Common myeloid progenitor, CD34-positive (primary cell): ENCODE measurements around the gene DOCK10.
A peak's percentile ranks its signal among the peaks of the same experiment; 100 is the strongest.

Experiments
- CTCF ChIA-PET: fragments of 350-600 bp; sonication (Branson Sonifier 250); formaldehyde crosslinking; loops from one replicate; lab custom pipeline; 2021; ENCODE audit warnings: antibody characterized with exemption; lab: Charles Lee
- POLR2A ChIA-PET: fragments of 350-600 bp; sonication (Branson Sonifier 250); formaldehyde crosslinking; loops from one replicate; lab custom pipeline; 2021; ENCODE audit warnings: antibody characterized with exemption; lab: Charles Lee
- DNase-seq, 3 donors: peaks; one replicate each; pipeline versions ENCODE4 v3.0.0 to v3.0.0-alpha.2; 2013
- H3K27ac ChIP-seq, 2 experiments: 1 replicate in 1 of 2; 2 replicates in 1 of 2; pipeline ENCODE4 v1.7.0; 2013; ENCODE audit warnings: inconsistent platforms in 2 of 2, low read length in 2 of 2, mild to moderate bottlenecking in 2 of 2, low read depth in 1 of 2, moderate library complexity in 1 of 2; ENCODE audit not compliant: severe bottlenecking in 2 of 2, insufficient read depth in 1 of 2, poor library complexity in 1 of 2
- H3K27me3 ChIP-seq, 5 experiments: replicated peaks in 2 of 5; 1 replicate in 3 of 5; 2 replicates in 2 of 5; pipeline versions ENCODE4 v1.6.1 to v1.7.0; 2013; ENCODE audit warnings: low read length in 4 of 5, mild to moderate bottlenecking in 2 of 5, moderate library complexity in 2 of 5, inconsistent platforms in 1 of 5; ENCODE audit not compliant: insufficient read depth in 5 of 5, control insufficient read depth in 4 of 5
- H3K36me3 ChIP-seq, 4 experiments: 1 replicate in 2 of 4; 2 replicates in 2 of 4; pipeline versions ENCODE4 v1.6.1 to v1.7.0; 2013; ENCODE audit warnings: low read length in 3 of 4, control low read depth in 1 of 4, mild to moderate bottlenecking in 1 of 4; ENCODE audit not compliant: control insufficient read depth in 4 of 4, insufficient read depth in 4 of 4
- H3K4me1 ChIP-seq, 4 experiments: 1 replicate in 3 of 4; 2 replicates in 1 of 4; pipeline versions ENCODE4 v1.6.1 to v1.7.1; 2013; ENCODE audit warnings: low read length in 3 of 4, mild to moderate bottlenecking in 3 of 4, control low read depth in 1 of 4, inconsistent platforms in 1 of 4, moderate library complexity in 1 of 4; ENCODE audit not compliant: control insufficient read depth in 4 of 4, insufficient read depth in 4 of 4; ENCODE audit errors: control extremely low read depth in 1 of 4
- H3K4me3 ChIP-seq, 7 experiments: 1 replicate in 4 of 7; 2 replicates in 3 of 7; pipeline versions ENCODE4 v1.5.1 to v1.7.0; 2013; ENCODE audit warnings: mild to moderate bottlenecking in 7 of 7, low read length in 6 of 7, moderate library complexity in 6 of 7, inconsistent platforms in 2 of 7, low read depth in 2 of 7, control low read depth in 1 of 7; ENCODE audit not compliant: insufficient read depth in 4 of 7, control insufficient read depth in 1 of 7; ENCODE audit errors: extremely low read depth in 1 of 7
- H3K9me3 ChIP-seq, 5 experiments: 1 replicate in 4 of 5; 2 replicates in 1 of 5; pipeline versions ENCODE4 v1.6.1 to v1.7.1; 2013; ENCODE audit warnings: low read length in 4 of 5, mild to moderate bottlenecking in 2 of 5, inconsistent platforms in 1 of 5, low read depth in 1 of 5, moderate library complexity in 1 of 5; ENCODE audit not compliant: control insufficient read depth in 4 of 5, insufficient read depth in 2 of 5; ENCODE audit errors: control extremely low read depth in 1 of 5
- WGBS: methylation state at CpG from one replicate; pipeline ENCODE4 v1.1.5; 2013; ENCODE audit not compliant: insufficient coverage; 5-methylcytosine and 5-hydroxymethylcytosine counted together

DOCK10 gene

DNA sequence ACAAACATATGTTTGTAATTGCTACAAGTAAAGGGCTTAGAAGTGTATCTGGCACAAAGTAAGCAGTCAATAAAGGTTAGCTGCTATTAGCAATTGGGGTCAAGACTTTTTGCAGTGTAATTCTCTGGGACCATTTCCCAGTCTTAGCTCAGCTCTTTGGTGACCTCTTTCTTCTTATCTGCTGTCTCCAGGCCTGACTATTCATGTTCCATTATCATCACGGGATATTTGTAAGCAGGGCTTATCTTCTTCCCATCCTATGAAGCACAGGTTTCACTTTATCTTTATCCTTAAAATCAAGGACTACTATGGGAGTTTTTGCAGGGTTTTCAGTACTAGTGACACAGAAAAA, 131.7 kb downstream of the DOCK10 start:
- no peak overlapping the region for H3K4me3 ChIP-seq
- ChIA-PET CTCF (interaction anchor here (1.0 to 3.0 kb wide), 7 partner anchors 10 to 129 kb away, joined by 3 to 17 read pairs (median 4); no protein-coding TSS in a partner anchor), POLR2A (no interaction called here)
- H3K4me1 ChIP-seq: peaks cover 5 to 13% (median 10%) of the 10 kb centered on the region in 4 experiments
- no peaks in the 10 kb centered on the region for H3K9me3 ChIP-seq
- no CpG with 5 or more reads among the region's 1 CpG for WGBS
- no peak for DNase-seq
- H3K27me3 ChIP-seq: no peaks in the 10 kb centered on the region
- H3K36me3 ChIP-seq: peaks cover under 1 to 5% (median 2%) of the 10 kb centered on the region in 4 experiments
- H3K27ac ChIP-seq: peak overlapping the region in 1 of 2 experiments; percentile 11

DNA sequence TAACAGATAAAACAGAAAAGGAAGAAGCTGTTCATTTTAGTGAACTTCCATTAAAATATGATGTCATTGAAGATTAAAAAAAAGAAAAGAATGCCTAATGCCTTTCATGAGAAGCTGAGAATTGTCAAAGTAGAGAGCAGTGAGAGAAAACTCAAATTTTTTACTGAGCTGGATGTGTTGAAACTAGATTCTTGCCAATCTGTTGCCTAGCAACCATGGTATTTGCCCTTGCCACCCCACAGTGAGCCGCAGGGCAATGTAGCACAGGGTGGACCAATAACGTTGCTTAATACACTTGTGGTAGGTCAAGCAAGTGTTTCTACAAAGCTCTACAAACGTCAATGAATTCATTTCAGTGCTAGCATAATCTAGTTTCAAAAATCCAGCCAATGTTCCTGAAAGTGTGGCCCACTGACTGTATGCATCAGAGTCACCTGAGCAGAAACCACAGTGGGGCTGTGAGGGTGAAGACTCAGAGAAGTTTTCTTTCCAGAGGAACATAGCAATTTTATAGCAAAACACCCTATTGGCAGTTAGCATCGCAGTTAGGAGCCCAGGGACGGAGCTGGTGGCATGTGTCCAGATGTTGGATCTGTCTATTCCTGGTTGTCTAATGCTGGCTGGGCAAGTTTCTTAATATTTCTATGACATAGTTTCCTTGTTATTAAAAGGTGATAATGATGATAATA, 132.2 kb downstream of the DOCK10 start:
- peaks cover 0 to 6% (median 2%) of the 10 kb centered on the region in 4 experiments for H3K36me3 ChIP-seq
- peak overlapping the region; percentile 11 for H3K27ac ChIP-seq
- WGBS: 68% methylated on average over 5 of the region's 5 CpGs
- DNase-seq: peak in 1 of 3 donors; percentile 74
- no peaks in the 10 kb centered on the region for H3K9me3 ChIP-seq
- no peak overlapping the region for H3K4me3 ChIP-seq
- no peaks in the 10 kb centered on the region for H3K27me3 ChIP-seq
- H3K4me1 ChIP-seq: peaks cover 5 to 13% (median 10%) of the 10 kb centered on the region in 4 experiments
- ChIA-PET POLR2A (no interaction called here), CTCF (interaction anchor here (1.0 to 3.0 kb wide), 6 partner anchors 10 to 129 kb away, joined by 3 to 17 read pairs (median 4); no protein-coding TSS in a partner anchor)

GRCh38 chr2:224908818-224909217, 133.4 kb downstream of the DOCK10 start:
- H3K27me3 ChIP-seq: no peaks in the 10 kb centered on the region
- no CpG with 5 or more reads among the region's 2 CpGs for WGBS
- H3K4me3 ChIP-seq: no peak overlapping the region
- POLR2A ChIA-PET: no interaction called here
- no peak overlapping the region for H3K27ac ChIP-seq
- peaks cover 0 to 6% (median 2%) of the 10 kb centered on the region in 4 experiments for H3K36me3 ChIP-seq
- peaks cover 5 to 13% (median 10%) of the 10 kb centered on the region in 4 experiments for H3K4me1 ChIP-seq
- CTCF ChIA-PET: no interaction called here
- H3K9me3 ChIP-seq: no peaks in the 10 kb centered on the region
- no peak for DNase-seq

DNA sequence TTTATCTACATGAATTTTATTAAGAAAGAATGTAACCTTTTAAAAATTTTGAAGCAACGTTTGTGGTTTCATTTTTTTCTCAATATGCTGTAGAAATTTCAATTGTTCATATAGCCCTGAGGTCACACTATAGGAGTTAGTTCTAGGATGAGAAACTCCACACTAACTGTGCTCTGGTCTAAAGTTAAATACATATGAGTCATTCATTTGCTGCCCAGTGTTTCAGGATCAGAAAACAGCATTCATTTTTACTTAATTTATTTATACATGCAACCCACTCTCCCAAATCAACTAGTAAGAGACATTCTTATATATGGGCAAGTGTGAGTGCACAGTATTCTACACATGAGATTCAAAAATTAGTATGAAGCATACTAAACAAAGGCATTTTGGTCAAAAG, 137.9 kb downstream of the DOCK10 start:
- Histone ChIP-seq H3K4me3 (no peak overlapping the region), H3K9me3 (no peaks in the 10 kb centered on the region), H3K4me1 (no peaks in the 10 kb centered on the region), H3K27me3 (no peaks in the 10 kb centered on the region), H3K36me3 (peaks cover 0 to 6% (median 3%) of the 10 kb centered on the region in 4 experiments), H3K27ac (no peak overlapping the region)
- ChIA-PET POLR2A (no interaction called here), CTCF (no interaction called here)
- no peak for DNase-seq
- no CpG with 5 or more reads among the region's 1 CpG for WGBS

- H3K4me1 ChIP-seq: no peaks in the 10 kb centered on the region
- no peak overlapping the region for H3K4me3 ChIP-seq
- peaks cover 0 to 6% (median 3%) of the 10 kb centered on the region in 4 experiments for H3K36me3 ChIP-seq
- no peaks in the 10 kb centered on the region for H3K9me3 ChIP-seq
- ChIA-PET CTCF (no interaction called here), POLR2A (no interaction called here)
- WGBS: no CpG with 5 or more reads among the region's 1 CpG
- H3K27me3 ChIP-seq: no peaks in the 10 kb centered on the region
- no peak overlapping the region for H3K27ac ChIP-seq
- DNase-seq: no peak
Measured at GRCh38 chr2:224903621-224904020, 138.6 kb downstream of the DOCK10 start.

DNA sequence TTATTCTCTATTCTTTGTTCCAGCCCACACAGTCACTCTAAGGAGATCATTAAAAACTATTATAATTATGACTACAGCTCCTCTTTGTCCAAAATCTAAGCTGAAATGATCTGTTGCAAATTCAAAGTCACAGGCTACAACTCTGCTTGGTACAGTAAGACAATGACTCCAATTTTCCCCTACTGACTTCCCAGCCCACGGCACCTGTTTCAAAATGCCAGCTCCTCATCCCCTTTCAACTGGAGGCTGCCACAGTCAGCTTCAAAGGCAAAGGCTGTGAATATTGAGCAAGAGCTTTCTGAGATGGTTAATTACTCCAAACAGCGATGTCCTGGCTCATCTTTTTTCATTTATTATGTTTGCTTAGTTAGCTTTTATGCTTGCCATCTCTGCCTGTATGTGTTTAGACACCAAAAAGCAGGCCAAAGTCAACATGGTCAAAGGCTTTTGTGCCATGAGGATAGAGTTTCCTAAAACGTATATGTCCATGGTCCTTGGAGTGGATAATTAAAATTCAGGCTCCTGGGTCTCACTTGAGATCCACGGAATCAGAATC, 141.1 kb downstream of the DOCK10 start:
- POLR2A ChIA-PET: interaction anchor here (0.6 kb wide), 1 partner anchor 83 kb away, joined by 5 read pairs; no protein-coding TSS in a partner anchor
- Histone ChIP-seq H3K36me3 (peaks cover 0 to 4% (median 2%) of the 10 kb centered on the region in 4 experiments), H3K27me3 (no peaks in the 10 kb centered on the region), H3K9me3 (no peaks in the 10 kb centered on the region), H3K4me1 (no peaks in the 10 kb centered on the region), H3K4me3 (no peak overlapping the region), H3K27ac (no peak overlapping the region)
- DNase-seq: no peak
- CTCF ChIA-PET: no interaction called here
- 68% methylated on average over 4 of the region's 4 CpGs for WGBS

- H3K36me3 ChIP-seq: peaks cover 0 to 10% (median 6%) of the 10 kb centered on the region in 4 experiments
- no CpG with 5 or more reads among the region's 1 CpG for WGBS
- ChIA-PET CTCF (interaction anchor here (0.8 to 1.3 kb wide), 3 partner anchors 39 to 107 kb away, joined by 3 to 6 read pairs (median 3); no protein-coding TSS in a partner anchor), POLR2A (interaction anchor here (1.0 kb wide), 1 partner anchor 34 kb away, joined by 3 read pairs; no protein-coding TSS in a partner anchor)
- no peak overlapping the region for H3K27ac ChIP-seq
- DNase-seq: no peak
- H3K4me1 ChIP-seq: peaks cover 0 to 27% (median 9%) of the 10 kb centered on the region in 4 experiments
- H3K27me3 ChIP-seq: no peaks in the 10 kb centered on the region
- H3K4me3 ChIP-seq: no peak overlapping the region
- H3K9me3 ChIP-seq: no peaks in the 10 kb centered on the region
Measured at GRCh38 chr2:224895377-224895776, 146.9 kb downstream of the DOCK10 start.
